ENCODE measurements around the gene BRF1.
"Not testable (repeated sequence)": the region's sequence is repeated elsewhere in the genome, so short reads cannot be mapped to it uniquely, and the experiment has no call there.

BRF1 gene

GRCh38 chr14:105333020-105333490, 32.3 kb upstream of the BRF1 start:
- DNase-seq (ENCODE audit: low read depth in 2 of 2): no peak

DNA sequence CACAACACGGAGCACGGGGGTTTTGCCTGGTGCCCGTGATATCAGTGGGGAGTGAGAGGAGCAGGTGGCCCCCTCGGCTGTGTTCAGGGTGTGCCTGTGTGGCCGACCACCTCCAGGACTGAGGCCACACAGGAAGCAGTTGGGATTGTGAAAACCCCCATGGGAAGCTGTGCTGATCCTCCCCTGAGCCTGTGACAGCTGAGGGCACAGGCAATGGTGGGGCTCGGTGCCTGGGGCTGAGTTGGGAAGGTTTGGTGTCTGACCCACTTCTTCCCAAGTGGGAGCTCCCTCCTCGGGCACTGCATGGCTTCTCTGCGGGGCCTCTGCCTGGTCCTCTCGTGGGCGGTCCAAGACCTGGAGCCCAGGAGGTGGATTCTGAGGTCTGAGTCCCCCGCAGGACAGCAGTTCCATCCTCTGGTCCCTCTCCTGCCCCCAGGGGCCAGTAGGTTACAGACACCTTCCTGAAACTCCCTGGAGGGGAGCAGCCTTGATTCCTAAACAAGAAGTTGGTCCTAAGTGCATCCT, 31.6 kb upstream of the BRF1 start:
- DNase-seq (ENCODE audit: low read depth in 2 of 2): no peak

DNA sequence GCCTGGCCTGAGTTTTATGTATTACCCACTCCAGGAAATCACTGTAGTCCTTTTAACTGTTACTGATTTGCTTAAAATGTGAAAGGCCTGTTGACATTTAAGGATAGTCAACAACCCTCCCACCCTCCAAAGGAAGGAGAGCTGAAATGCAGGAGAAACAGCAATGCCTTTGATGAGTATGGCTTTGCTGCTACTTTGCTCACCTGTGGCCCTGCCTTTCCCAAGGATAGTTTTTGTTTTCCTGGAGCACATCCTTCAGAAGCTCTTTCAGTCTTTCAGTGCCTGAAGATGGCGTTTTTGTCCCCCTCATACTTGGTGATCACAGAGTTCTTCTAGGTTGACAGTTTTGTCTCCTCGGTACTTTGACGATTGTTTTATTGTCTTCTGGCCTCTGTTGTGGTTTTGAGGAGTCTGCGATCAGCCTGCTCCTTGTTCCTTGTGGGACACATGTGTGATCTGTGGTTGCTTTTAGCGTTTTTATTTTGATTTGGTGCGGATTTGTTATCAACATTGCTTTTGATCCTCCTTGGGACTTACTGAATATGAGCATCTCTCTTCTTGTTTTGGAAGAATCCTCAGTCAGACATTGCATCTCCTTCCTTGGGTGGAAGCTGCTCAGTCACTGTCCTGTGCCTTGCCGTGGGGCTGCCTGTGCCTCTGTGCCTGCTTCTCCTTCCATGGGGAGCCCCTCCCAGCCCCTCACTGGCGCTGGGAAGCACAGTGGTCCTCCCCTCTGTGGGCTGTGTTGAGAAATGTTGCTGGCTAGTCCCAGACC, 31.0 kb upstream of the BRF1 start:
- DNase-seq (ENCODE audit: low read depth in 2 of 2): no peak

DNA sequence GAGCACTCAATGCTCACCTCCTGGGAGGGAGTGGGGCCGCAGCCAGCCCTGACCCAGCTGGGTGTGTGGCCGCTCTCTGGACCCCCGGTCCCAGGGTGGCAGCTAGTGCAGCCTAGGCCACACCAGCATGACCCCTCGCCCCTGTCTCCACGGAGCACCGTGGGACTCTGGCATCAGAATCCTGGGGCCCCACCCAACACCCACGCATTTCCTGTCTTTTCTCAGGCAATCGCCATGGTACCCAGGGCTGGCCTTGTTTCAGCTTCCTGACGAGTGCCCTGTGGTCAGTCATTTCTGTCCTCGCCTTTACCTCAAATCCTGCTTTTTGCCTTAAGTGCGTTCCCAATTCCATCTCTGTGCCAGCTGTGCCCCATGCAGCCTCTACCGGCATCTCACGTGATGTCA, 29.7 kb upstream of the BRF1 start:
- DNase-seq (ENCODE audit: low read depth in 2 of 2): no peak

DNA sequence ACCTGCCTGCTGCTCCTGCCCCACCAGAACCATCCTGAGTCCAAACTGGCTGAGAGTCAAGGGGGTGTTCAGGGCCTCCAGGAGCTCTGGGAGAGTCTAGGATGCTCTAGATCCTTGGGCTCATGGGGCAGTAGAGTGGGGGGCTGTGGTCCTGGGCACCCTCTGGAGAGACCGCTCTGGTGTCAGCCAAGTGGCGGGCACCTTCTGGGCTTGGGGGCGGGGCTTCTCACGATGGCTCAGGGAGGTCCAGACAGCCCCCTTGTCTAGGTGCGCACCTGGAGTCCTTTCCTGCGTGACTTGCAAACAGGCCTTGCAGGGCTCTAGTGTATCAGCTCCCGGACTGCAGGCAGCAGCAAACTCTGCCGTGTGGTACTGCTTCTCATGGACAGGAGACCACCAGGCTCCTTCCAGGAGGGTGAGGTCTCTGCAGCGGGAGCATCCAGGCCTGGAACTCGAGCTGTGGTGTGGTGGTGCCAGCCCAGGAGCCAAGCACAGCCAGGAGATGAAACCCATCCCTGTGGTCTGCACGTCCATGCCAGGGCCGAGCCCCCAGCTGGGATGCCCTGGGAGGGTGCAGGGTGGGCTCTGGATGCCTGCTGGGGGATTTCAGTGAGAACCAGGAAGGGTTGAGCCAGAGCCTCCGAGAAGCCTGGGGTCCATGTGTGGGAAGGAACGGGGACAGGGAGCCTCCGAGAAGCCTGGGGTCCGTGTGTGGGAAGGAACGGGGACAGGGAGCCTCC, 28.8 kb upstream of the BRF1 start:
- no peak for DNase-seq (ENCODE audit: low read depth in 2 of 2)

DNA sequence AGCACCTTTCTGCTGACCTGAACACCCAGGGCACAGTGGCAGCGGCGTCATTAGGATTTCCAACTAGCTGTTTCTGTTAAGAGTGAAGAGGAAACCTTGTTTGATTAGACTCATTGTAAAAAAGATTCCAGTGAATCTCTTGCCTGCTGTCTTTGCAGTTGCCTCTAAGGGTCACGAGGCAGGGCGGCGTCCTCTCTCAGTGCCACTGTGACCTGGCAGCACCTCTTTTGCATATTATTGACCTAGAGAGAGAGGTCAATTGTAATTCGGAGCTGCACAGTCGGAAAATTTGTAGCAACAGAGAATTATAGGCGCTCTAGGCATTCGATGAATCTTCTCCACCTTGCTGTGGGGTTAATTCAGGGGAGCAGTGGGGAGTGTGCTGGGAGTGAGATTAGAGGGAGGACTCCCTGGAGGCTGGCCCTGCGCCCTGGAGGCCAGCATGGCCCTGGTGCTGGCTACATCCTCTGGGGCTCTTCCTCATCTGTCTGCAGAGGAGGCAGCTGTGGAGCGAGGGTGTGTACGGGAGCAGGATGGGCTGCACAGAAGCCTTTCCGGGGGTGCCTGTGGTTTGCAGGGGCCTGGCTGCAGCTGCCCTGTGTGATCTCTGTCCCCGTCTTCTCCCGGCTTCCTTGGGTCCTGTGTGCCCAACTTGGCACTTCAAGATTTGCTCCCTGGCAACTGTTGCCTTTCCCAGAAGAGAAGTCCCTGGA, 28.0 kb upstream of the BRF1 start:
- no peak for DNase-seq (ENCODE audit: low read depth in 2 of 2)

DNA sequence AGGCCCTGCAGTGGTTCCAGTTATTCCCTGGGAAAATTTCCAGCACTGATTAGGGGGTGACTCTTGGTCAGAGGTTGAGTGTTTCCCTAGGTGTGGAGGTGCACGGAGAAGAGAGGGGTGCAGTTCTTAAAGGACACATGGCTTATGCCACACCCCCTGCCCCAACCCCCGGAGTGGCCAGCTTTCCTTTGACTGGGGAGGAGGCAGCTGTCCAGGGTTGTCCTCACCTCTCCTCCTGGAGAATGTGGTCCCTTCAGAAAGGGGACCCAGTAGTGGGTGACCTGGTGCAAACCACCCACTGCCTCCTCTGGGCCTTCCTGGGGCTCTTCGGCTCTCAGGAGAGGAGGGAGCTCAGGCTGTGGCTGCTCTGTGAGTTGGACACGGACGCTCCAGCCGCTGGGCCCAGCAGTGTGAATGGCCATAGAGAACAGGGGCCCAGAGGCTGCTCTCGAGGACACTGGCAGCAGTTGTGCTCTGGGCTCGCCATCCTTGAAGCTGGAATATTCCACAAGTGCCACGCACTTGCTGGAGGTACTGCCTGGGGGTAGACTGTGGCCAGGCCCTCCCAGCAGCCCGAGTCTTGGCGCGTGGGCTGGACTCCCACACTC, 27.4 kb upstream of the BRF1 start:
- DNase-seq (ENCODE audit: low read depth in 2 of 2): no peak

- DNase-seq (ENCODE audit: low read depth in 2 of 2): not testable (repeated sequence)
These were observed 26.9 kb upstream of the BRF1 start for GRCh38 chr14:105327695-105328045.

DNA sequence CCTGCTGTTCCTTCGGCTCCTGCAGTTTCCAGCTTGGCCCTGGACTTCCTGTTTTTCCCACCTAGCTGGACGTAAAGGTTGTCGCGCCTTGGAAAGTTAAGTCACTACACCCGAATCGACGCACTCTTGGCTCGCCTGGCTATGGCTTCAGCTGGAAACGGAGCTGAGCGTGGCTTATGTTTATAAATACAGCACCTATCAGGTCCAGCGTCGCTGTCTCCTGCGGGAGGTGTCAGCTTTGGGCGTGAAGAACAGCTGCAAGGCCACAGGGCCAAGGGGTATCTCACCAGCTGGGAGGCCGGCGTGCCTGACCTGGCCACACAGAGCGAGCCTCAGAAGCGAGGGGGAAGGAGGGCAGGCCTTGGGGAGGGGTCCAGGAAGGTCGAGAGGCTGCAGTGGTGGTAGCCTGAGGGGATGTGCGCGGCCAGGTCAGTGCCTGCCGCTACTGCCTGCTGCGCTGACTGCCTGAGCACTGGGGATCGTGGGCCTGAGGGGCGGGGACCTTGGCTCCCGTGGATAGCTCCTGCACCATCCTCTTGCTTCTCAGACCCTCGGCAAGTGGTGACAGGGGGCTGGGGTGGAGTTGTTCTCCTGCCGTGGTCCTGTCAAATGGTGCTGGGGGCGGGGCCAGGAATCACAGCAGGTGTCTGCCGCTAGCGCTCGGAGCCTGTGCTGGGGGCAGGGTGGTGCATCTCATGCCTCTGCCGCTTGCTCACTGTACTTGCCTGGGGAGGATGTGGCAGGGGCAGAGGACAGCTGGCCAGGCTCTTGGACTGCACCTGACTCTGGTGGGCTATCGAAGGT, 26.3 kb upstream of the BRF1 start:
- no peak for DNase-seq (ENCODE audit: low read depth in 2 of 2)

DNA sequence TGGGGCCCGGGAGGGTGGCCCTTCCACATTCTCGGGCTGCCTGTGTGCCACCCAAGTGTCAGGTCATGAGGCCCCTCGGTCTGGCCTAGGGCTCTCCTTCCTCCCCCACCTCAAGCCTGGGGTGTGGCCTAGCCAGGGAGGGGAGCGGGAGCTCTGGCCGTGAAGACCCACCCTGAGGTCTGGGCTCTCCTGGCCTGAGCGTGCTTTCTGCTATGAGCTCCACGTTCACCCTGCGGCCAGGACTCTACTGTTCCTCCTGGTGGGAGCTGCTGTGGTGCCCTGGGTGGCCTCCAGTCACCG, 25.7 kb upstream of the BRF1 start:
- no peak for DNase-seq (ENCODE audit: low read depth in 2 of 2)

GRCh38 chr14:105325716-105326567, 25.1 kb upstream of the BRF1 start:
- no peak for DNase-seq (ENCODE audit: low read depth in 2 of 2)

- DNase-seq (ENCODE audit: low read depth in 2 of 2): no peak
These were observed 24.5 kb upstream of the BRF1 start for GRCh38 chr14:105325303-105325702.

DNA sequence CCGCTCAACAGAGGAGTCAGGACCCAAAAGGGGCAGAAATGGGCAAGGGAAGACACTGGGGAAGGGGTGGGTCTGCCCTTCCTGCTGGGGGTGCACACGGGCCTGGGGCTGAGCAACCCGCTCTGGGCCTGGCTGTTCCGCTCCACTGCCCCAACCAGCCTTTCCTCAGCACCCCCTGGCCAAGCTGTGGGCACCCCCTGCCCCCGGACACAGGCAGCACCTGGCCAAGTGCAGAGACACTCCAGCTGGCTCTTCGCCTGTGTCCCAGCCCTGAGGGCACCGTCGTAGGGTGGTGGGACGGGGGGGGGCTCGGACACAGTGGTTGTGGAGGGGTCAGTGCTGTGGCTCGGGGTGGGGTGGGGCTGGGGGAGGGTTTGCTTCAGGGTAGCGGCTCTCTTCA, 24.1 kb upstream of the BRF1 start:
- no peak for DNase-seq (ENCODE audit: low read depth in 2 of 2)

DNA sequence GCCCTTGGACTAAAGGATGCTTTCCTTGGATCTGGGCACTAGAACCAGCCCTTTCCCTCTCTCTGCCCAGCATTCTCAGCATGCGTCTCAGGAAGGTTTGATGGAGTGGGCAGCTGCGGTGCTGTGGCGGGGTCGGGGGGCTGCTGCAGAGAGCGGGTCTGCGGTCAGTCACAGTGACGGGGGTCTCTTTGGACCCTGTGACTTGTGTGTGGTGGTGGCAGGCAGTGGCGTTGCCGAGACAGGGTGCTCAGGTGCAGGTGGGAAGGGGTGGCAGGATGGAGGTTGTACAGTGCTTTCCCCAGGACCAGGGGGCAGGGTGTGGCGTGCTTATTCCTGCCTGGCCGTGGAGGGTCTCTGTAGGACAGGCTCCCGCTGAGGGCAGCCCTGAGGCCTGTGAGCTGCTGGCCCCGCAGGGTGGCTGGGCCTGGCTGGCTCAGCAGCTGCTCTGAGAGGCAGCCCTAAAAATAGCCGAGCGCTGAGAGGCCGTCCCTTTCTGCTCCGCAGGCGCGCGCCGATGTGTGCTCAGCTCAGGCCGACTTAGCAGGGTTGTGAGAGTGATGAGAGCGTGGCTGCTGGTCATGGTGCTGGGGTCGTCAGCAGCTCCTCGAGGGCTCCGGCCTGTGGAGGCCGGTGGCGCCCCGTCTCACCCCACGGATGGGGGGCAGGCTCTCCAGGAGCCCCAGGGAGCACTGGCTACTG, 23.4 kb upstream of the BRF1 start:
- DNase-seq (ENCODE audit: low read depth in 2 of 2): no peak

DNA sequence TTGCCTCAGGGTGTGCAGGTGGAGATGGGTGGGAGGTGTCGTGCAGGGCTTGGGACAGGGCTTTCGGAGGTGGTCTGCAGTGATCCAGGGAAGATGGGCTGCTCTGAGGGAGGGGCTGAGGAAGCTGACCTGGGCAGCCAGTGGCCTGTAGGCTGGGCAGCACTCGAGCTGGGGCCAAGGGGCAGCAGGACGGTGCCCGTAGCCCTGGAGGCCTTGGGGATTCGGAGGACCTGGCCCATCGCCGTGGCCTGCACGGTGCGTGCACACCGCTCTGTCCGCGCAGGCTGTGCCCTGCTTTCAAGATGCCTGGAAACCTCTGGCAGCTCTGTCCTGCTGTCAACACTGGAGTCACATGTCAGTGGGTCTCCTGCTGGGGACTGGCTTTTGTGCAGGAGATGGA, 22.9 kb upstream of the BRF1 start:
- no peak for DNase-seq (ENCODE audit: low read depth in 2 of 2)

- no peak for DNase-seq (ENCODE audit: low read depth in 2 of 2)
These were observed 22.2 kb upstream of the BRF1 start for GRCh38 chr14:105322791-105323556.

- DNase-seq (ENCODE audit: low read depth in 2 of 2): no peak
These were observed 16.7 kb upstream of the BRF1 start for GRCh38 chr14:105317546-105317945.

GRCh38 chr14:105316968-105317510, 16.2 kb upstream of the BRF1 start:
- no peak for DNase-seq (ENCODE audit: low read depth in 2 of 2)

GRCh38 chr14:105316577-105316941, 15.8 kb upstream of the BRF1 start:
- no peak for DNase-seq (ENCODE audit: low read depth in 2 of 2)
